CD4-positive, alpha-beta memory T cell (primary cell): Measurements from ENCODE around the gene MAPK7. TPM values are rescaled to one million over a fixed set of nuclear protein-coding genes. Genes with fewer than 3 reads are reported as not detected.

ENCODE experiments used
- CTCF ChIA-PET: fragments of 350-600 bp; sonication (Branson Sonifier 250); formaldehyde crosslinking; loops from one replicate; lab custom pipeline; 2021; ENCODE audit warnings: inconsistent platforms; ENCODE audit not compliant: partially characterized antibody; lab: Charles Lee
- POLR2A ChIA-PET: fragments of 350-600 bp; sonication (Branson Sonifier 250); formaldehyde crosslinking; loops from one replicate; lab custom pipeline; 2021; ENCODE audit not compliant: partially characterized antibody; lab: Charles Lee
- DNase-seq, 5 donors: peaks; one replicate each; pipeline versions ENCODE4 v3.0.0 to v3.0.0-alpha.2; 2020 to 2022; ENCODE audit warnings: mixed read lengths in 1 of 5
- H3K27ac ChIP-seq: one replicate; pipeline ENCODE4 v1.7.0; 2013; ENCODE audit warnings: low read depth, low read length
- H3K27me3 ChIP-seq: 2 replicates; pipeline ENCODE4 v1.7.0; 2013; ENCODE audit warnings: mild to moderate bottlenecking, low read length, moderate library complexity; ENCODE audit not compliant: insufficient read depth
- H3K36me3 ChIP-seq: 2 replicates; pipeline ENCODE4 v1.7.0; 2013; ENCODE audit warnings: mild to moderate bottlenecking, low read length, moderate library complexity; ENCODE audit not compliant: insufficient read depth
- H3K4me1 ChIP-seq: 2 replicates; pipeline ENCODE4 v1.7.0; 2013; ENCODE audit warnings: mild to moderate bottlenecking, low read length, moderate library complexity; ENCODE audit not compliant: insufficient read depth
- H3K4me3 ChIP-seq, 2 donors: one replicate each; pipeline ENCODE4 v1.7.0; 2013; ENCODE audit warnings: low read length in 2 of 2, mild to moderate bottlenecking in 1 of 2
- H3K9me3 ChIP-seq, 2 donors: one replicate each; pipeline ENCODE4 v1.7.0; 2013; ENCODE audit warnings: low read length in 2 of 2, control low read depth in 1 of 2; ENCODE audit not compliant: control insufficient read depth in 1 of 2
- H3K27ac Mint-ChIP-seq, 7 donors: one replicate each; pipeline ENCODE4 v1.8.0; 2020 to 2021; ENCODE audit warnings: mixed read lengths in 7 of 7, mild to moderate bottlenecking in 6 of 7, inconsistent platforms in 3 of 7, moderate library complexity in 3 of 7
- H3K27me3 Mint-ChIP-seq, 2 donors: one replicate each; pipeline ENCODE4 v1.8.0; 2020 to 2021; ENCODE audit warnings: mixed read lengths in 2 of 2
- H3K36me3 Mint-ChIP-seq, 2 donors: one replicate each; pipeline ENCODE4 v1.8.0; 2020 to 2021; ENCODE audit warnings: mixed read lengths in 2 of 2, inconsistent platforms in 1 of 2, mild to moderate bottlenecking in 1 of 2
- H3K4me1 Mint-ChIP-seq, 4 donors: one replicate each; pipeline ENCODE4 v1.8.0; 2020 to 2021; ENCODE audit warnings: mixed read lengths in 4 of 4, mild to moderate bottlenecking in 1 of 4
- H3K4me3 Mint-ChIP-seq, 8 donors: one replicate each; pipeline ENCODE4 v1.8.0; 2020 to 2021; ENCODE audit warnings: mixed read lengths in 8 of 8, mild to moderate bottlenecking in 7 of 8, moderate library complexity in 6 of 8, inconsistent platforms in 3 of 8
- H3K9me3 Mint-ChIP-seq, 8 donors: one replicate each; pipeline ENCODE4 v1.8.0; 2020 to 2021; ENCODE audit warnings: mixed read lengths in 8 of 8, mild to moderate bottlenecking in 5 of 8, inconsistent platforms in 3 of 8, moderate library complexity in 1 of 8
- intact Hi-C: fragments of 100-400 bp; cut with micrococcal nuclease; formaldehyde crosslinking; loops from one replicate; pipeline ENCODE4 v1.15.1; 2023
- polyA plus RNA-seq, 2 donors: library from polyadenylated mRNA; unstranded; fragments of 300-500 nt; fragmentation: Illumina TruSeq; gene quantifications; one replicate each; pipeline ENCODE4 v1.2.3, GENCODE V29; 2021
- total RNA-seq, 2 experiments: library from RNA; stranded (reverse); gene quantifications; one replicate each; pipeline ENCODE4 v1.2.3, GENCODE V29; 2021

Gene MAPK7
- total and polyA plus RNA-seq, 4 experiments from 2014 or later = 2.1 to 26.2 (median 15.9) TPM

- Histone ChIP-seq H3K9me3 (no peaks in the 10 kb centered on the region), H3K27me3 (no peaks in the 10 kb centered on the region), H3K4me3 (no peak overlapping the region), H3K4me1 (no peaks in the 10 kb centered on the region), H3K27ac (no peak overlapping the region), H3K36me3 (no peaks in the 10 kb centered on the region)
- ChIA-PET POLR2A (no interaction called here), CTCF (no interaction called here)
- no peaks in the 10 kb centered on the region for H3K4me1 Mint-ChIP-seq
- H3K4me3 Mint-ChIP-seq = no peak overlapping the region
- DNase-seq = no peak
- H3K27ac Mint-ChIP-seq = no peak overlapping the region
- no peaks in the 10 kb centered on the region for H3K36me3 Mint-ChIP-seq
- H3K9me3 Mint-ChIP-seq = no peaks in the 10 kb centered on the region
- intact Hi-C loops = no loop called here
- peaks cover 2 to 13% of the 10 kb centered on the region in 2 donors for H3K27me3 Mint-ChIP-seq
Observed at GRCh38 chr17:19343671-19344151, 34.6 kb upstream of the MAPK7 start.

GRCh38 chr17:19344311-19345066, 33.8 kb upstream of the MAPK7 start:
- Mint-ChIP-seq H3K4me1 (no peaks in the 10 kb centered on the region), H3K27ac (no peak overlapping the region), H3K36me3 (no peaks in the 10 kb centered on the region), H3K9me3 (no peaks in the 10 kb centered on the region), H3K4me3 (no peak overlapping the region), H3K27me3 (peaks cover 1 to 12% of the 10 kb centered on the region in 2 donors)
- intact Hi-C loops = no loop called here
- CTCF ChIA-PET = no interaction called here
- Histone ChIP-seq H3K4me1 (no peaks in the 10 kb centered on the region), H3K27me3 (no peaks in the 10 kb centered on the region), H3K27ac (no peak overlapping the region), H3K36me3 (no peaks in the 10 kb centered on the region), H3K9me3 (no peaks in the 10 kb centered on the region), H3K4me3 (no peak overlapping the region)
- no peak for DNase-seq
- POLR2A ChIA-PET = no interaction called here

GRCh38 chr17:19345067-19345460, 33.2 kb upstream of the MAPK7 start:
- Histone ChIP-seq H3K9me3 (no peaks in the 10 kb centered on the region), H3K36me3 (no peaks in the 10 kb centered on the region), H3K27me3 (no peaks in the 10 kb centered on the region), H3K4me3 (no peak overlapping the region), H3K27ac (no peak overlapping the region), H3K4me1 (no peaks in the 10 kb centered on the region)
- no peak for DNase-seq
- Mint-ChIP-seq H3K36me3 (no peaks in the 10 kb centered on the region), H3K4me1 (no peaks in the 10 kb centered on the region), H3K9me3 (no peaks in the 10 kb centered on the region), H3K27ac (no peak overlapping the region), H3K4me3 (no peak overlapping the region), H3K27me3 (peaks cover 0 to 10% of the 10 kb centered on the region in 2 donors)
- POLR2A ChIA-PET = no interaction called here
- CTCF ChIA-PET = no interaction called here
- intact Hi-C loops = no loop called here

DNA sequence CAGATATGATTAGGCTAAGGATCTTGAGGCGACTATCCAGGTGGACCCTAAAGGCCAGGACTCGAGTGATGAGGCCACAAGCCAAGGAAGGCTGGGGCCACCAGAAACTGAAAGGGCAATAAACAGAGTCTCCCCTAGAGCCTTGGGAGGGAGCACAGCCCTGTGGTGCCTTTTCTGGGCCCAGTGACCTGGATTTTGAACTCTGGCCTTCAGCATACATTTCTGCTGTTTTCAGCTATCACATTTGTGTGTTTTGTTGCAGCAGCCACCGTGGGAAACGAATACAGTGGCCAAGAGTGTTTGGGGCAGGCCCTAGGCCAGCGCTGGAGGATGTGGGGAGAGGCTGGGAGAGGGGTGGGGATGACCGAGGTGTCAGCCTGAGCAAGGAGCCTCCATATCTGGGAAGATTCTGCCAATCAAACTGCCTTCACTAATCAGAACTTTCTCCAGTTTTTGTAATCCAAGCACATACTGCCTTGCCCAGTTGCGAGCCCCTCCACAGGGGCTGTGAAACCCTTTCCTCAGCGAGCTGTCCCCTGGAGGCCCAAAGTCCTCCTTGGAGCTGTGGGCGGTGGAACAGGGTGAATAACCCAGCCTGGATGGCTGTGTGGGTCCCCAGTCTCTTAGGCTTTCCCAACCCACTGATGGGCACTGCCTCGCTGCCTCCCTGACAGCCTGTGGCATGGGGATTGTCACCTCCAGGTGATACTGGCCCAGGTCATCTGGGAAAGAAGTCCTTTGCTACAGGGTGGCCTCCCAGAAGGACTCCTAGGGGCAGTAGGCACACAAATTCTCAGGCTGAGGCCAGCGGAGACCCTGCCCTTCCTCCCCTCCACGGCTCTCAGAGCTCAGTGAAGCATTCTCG, 32.6 kb upstream of the MAPK7 start:
- Mint-ChIP-seq H3K9me3 (no peaks in the 10 kb centered on the region), H3K27ac (no peak overlapping the region), H3K4me3 (no peak overlapping the region), H3K4me1 (no peaks in the 10 kb centered on the region), H3K27me3 (peaks cover 0 to 10% of the 10 kb centered on the region in 2 donors), H3K36me3 (no peaks in the 10 kb centered on the region)
- H3K36me3 ChIP-seq = no peaks in the 10 kb centered on the region
- ChIA-PET CTCF (no interaction called here), POLR2A (no interaction called here)
- no peak overlapping the region for H3K27ac ChIP-seq
- DNase-seq = no peak
- intact Hi-C loops = no loop called here
- H3K9me3 ChIP-seq = no peaks in the 10 kb centered on the region
- no peak overlapping the region for H3K4me3 ChIP-seq
- H3K4me1 ChIP-seq = no peaks in the 10 kb centered on the region
- H3K27me3 ChIP-seq = no peaks in the 10 kb centered on the region

DNA sequence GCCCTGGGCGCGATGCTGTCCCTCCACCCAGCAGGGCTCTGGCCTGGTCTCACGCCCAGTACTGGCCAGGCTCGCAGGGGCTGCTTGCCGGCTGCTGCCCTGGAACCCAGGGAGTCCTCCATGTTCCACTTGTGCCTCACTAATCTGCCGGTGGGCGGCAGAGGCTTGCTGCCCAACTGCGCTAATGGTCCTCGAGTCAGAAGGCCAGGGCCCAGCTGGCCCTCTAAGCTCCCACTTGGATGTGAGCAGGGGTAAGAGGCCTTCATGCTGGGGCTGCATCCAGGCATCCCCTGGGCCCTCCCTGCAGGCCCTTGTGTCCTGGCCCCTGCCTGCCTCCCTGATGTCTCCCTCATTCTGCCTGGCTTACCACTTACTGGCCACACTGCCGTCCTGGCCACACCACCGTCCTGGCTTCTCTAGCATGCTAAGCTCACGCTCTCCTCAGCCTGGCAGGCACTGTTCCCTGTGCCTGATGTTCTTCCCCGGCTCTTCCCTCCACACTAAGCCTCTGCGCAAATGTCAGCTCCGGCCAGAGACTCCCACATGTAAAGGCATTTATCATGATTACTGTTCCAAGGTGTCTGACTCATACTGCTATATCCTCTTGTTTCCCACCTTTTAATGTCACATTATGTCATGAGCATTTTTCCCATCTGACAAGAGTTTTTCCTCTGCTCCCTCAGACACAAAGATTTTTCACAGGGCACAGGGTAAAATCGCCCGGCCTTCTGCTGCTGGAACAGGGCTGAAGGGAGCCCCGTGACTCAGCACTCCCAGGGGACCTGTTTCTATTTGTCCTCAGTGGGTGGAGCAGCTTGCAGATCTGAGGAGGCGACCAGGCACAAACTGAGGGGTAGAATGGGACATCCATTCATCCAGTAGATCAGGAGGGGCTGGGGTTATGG, 31.7 kb upstream of the MAPK7 start:
- intact Hi-C loops = no loop called here
- no peak for DNase-seq
- Histone ChIP-seq H3K36me3 (no peaks in the 10 kb centered on the region), H3K27ac (no peak overlapping the region), H3K9me3 (no peaks in the 10 kb centered on the region), H3K4me3 (no peak overlapping the region), H3K4me1 (no peaks in the 10 kb centered on the region), H3K27me3 (no peaks in the 10 kb centered on the region)
- Mint-ChIP-seq H3K4me3 (no peak overlapping the region), H3K36me3 (no peaks in the 10 kb centered on the region), H3K27ac (no peak overlapping the region), H3K27me3 (peaks cover 0 to 2% of the 10 kb centered on the region in 2 donors), H3K9me3 (no peaks in the 10 kb centered on the region), H3K4me1 (no peaks in the 10 kb centered on the region)
- CTCF ChIA-PET = no interaction called here
- POLR2A ChIA-PET = no interaction called here

- H3K4me1 ChIP-seq = no peaks in the 10 kb centered on the region
- Mint-ChIP-seq H3K9me3 (no peaks in the 10 kb centered on the region), H3K4me1 (no peaks in the 10 kb centered on the region), H3K27ac (no peak overlapping the region), H3K4me3 (no peak overlapping the region), H3K36me3 (no peaks in the 10 kb centered on the region), H3K27me3 (no peaks in the 10 kb centered on the region)
- no peak overlapping the region for H3K27ac ChIP-seq
- H3K9me3 ChIP-seq = no peaks in the 10 kb centered on the region
- H3K4me3 ChIP-seq = no peak overlapping the region
- intact Hi-C loops = no loop called here
- H3K27me3 ChIP-seq = no peaks in the 10 kb centered on the region
- CTCF ChIA-PET = no interaction called here
- POLR2A ChIA-PET = no interaction called here
- no peaks in the 10 kb centered on the region for H3K36me3 ChIP-seq
- DNase-seq = no peak
Observed at GRCh38 chr17:19347323-19348080, 30.8 kb upstream of the MAPK7 start.
